Stimulated activated effector memory CD8-positive, alpha-beta T cell treated with anti-CD3 and anti-CD28 coated beads, Interleukin-12 subunit alpha, Interleukin-12 subunit beta, amount 100 ng/mL, for 72 hours (primary cell): ENCODE data around the gene CACNA1S.
A peak's percentile ranks its signal among the peaks of the same experiment; 100 is the strongest.

Source experiments
- ATAC-seq: fragments of 150-1000 bp; cut with Tn5 transposase; 2 replicates; pipeline ENCODE4 v1.10.0; 2021
- DNase-seq, 2 donors: peaks; one replicate each; pipeline ENCODE4 v3.0.0; 2021 to 2022; ENCODE audit warnings: low spot score in 2 of 2
- H3K27ac Mint-ChIP-seq: one replicate; pipeline ENCODE4 v1.8.0; 2022; ENCODE audit warnings: mild to moderate bottlenecking, mixed read lengths
- H3K36me3 Mint-ChIP-seq: one replicate; pipeline ENCODE4 v1.8.0; 2022; ENCODE audit warnings: mild to moderate bottlenecking, mixed read lengths
- H3K4me1 Mint-ChIP-seq: one replicate; pipeline ENCODE4 v1.8.0; 2022; ENCODE audit warnings: mixed read lengths
- H3K4me3 Mint-ChIP-seq: one replicate; pipeline ENCODE4 v1.8.0; 2022; ENCODE audit warnings: mild to moderate bottlenecking, mixed read lengths
- H3K9me3 Mint-ChIP-seq: one replicate; pipeline ENCODE4 v1.8.0; 2022; ENCODE audit warnings: mixed read lengths

CACNA1S gene

DNA sequence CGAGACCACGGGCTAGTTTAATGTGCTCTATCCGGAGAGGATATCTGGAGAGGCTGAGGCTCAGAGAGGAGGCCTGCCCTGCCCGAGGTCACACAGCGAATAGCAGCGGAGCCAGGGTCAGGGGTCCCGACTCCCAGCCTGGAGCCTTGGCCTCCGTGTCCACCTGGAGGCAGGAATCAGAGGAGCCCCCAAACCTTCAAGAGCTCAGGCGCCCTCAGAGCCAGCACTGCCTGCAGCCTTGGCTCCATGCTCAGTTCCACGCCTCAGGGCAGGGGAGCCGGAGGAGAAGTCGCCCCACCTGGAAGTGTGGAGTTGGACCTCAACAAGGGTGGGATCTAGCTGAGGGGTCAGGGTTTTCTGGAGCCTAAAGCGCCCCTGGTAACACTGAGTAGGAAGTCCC, 16.7 kb upstream of the CACNA1S start:
- ATAC-seq: no peak
- peaks cover 6% of the 10 kb centered on the region for H3K36me3 Mint-ChIP-seq

DNA sequence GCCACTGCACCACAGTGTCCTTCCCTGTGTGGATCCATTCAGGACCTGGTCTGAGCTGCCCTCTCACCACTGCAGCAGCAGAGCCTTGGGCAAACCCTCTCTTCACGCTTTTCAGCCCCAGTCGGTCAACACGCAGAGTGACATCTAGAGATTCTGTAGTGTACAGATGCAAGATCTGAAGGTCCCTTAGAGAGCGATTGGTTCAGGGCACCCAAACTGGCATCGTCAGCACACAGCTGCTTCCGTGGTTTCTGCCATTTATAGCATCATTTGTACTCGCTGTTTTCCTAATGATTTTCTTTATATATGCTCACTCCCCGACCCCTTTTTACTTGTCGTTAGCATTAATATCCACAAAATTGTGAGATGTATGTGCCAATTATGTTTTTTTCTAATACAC, 16.2 kb upstream of the CACNA1S start:
- H3K27ac Mint-ChIP-seq: no peak overlapping the region
- peaks cover 6% of the 10 kb centered on the region for H3K36me3 Mint-ChIP-seq
- DNase-seq: no peak
- H3K4me3 Mint-ChIP-seq: no peak overlapping the region
- no peaks in the 10 kb centered on the region for H3K4me1 Mint-ChIP-seq
- no peaks in the 10 kb centered on the region for H3K9me3 Mint-ChIP-seq
- ATAC-seq: no peak

More for the DNA sequence above, 16.7 kb upstream of the CACNA1S start:
- DNase-seq: no peak
- Mint-ChIP-seq H3K9me3 (no peaks in the 10 kb centered on the region), H3K4me1 (no peaks in the 10 kb centered on the region), H3K27ac (no peak overlapping the region), H3K4me3 (no peak overlapping the region)

GRCh38 chr1:201127755-201128455, 15.7 kb upstream of the CACNA1S start:
- Mint-ChIP-seq H3K9me3 (no peaks in the 10 kb centered on the region), H3K4me3 (no peak overlapping the region), H3K36me3 (peaks cover 6% of the 10 kb centered on the region), H3K27ac (no peak overlapping the region), H3K4me1 (no peaks in the 10 kb centered on the region)
- DNase-seq: no peak
- ATAC-seq: no peak

GRCh38 chr1:201126832-201127754, 14.9 kb upstream of the CACNA1S start, which contains the start of gene ASCL5:
ASCL5 (minus strand) TSS chr1:201127184; CDS start chr1:201115372, 11,812 bp downstream.
- Mint-ChIP-seq H3K27ac (no peak within 1 kb of the TSS), H3K36me3 (peaks cover 6% of the 10 kb centered on the region), H3K4me1 (no peaks in the 10 kb centered on the region), H3K9me3 (no peaks in the 10 kb centered on the region), H3K4me3 (no peak within 1 kb of the TSS)
- DNase-seq (no peak), ATAC-seq (no peak)

DNA sequence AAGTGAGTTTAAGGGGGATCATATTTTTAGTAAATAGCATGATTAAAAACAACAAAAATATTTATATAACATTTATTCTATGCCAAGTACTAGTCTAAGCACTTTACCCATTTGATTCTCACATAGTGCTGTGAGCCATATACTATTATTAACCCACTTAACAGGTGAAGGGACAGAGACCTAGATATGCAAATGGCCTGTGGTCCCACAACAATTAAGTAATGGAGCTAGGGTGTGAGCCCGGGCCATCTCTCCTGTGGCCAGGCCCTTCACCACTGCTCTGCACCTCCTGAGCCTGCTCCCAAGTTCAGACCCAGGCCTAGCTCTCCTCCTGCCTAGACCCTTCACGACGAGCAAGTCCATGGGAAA, 14.2 kb upstream of the CACNA1S start:
- ATAC-seq (no peak), DNase-seq (no peak)
- peaks cover 6% of the 10 kb centered on the region for H3K36me3 Mint-ChIP-seq
- H3K4me1 Mint-ChIP-seq: no peaks in the 10 kb centered on the region
- no peak overlapping the region for H3K4me3 Mint-ChIP-seq
- H3K27ac Mint-ChIP-seq: no peak overlapping the region
- no peaks in the 10 kb centered on the region for H3K9me3 Mint-ChIP-seq

- DNase-seq (no peak), ATAC-seq (no peak)
- Mint-ChIP-seq H3K4me1 (no peaks in the 10 kb centered on the region), H3K36me3 (peaks cover 6% of the 10 kb centered on the region), H3K9me3 (no peaks in the 10 kb centered on the region), H3K27ac (no peak overlapping the region), H3K4me3 (no peak overlapping the region)
Observed at GRCh38 chr1:201125800-201126199, 13.6 kb upstream of the CACNA1S start.

DNA sequence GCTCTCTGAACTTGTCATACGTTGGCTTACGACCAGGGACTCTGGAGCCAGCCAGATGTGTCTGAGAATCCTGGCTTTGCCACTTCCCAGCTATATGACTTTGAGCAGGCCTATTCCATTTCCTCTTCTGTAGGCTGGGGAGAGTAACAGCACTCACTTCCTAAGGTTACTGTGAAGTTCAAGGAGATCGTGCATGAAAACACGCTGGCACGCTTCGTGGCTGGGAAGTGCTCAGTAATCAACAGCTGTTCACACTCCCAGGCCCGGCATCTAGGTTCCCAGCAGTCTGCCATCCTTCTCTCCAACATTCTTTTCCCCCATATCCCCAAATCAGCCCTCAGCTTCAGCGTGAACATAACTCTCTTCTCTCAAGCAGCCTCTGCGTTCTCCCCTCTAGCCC, 12.8 kb upstream of the CACNA1S start:
- Mint-ChIP-seq H3K4me3 (no peak overlapping the region), H3K36me3 (peaks cover 6% of the 10 kb centered on the region), H3K9me3 (no peaks in the 10 kb centered on the region), H3K4me1 (no peaks in the 10 kb centered on the region), H3K27ac (no peak overlapping the region)
- DNase-seq (no peak), ATAC-seq (no peak)

GRCh38 chr1:201123866-201124265, 11.6 kb upstream of the CACNA1S start:
- Mint-ChIP-seq H3K9me3 (no peaks in the 10 kb centered on the region), H3K4me3 (no peak overlapping the region), H3K4me1 (no peaks in the 10 kb centered on the region), H3K36me3 (peaks cover 6% of the 10 kb centered on the region), H3K27ac (no peak overlapping the region)
- no peak for DNase-seq
- ATAC-seq: no peak

- Mint-ChIP-seq H3K4me1 (no peaks in the 10 kb centered on the region), H3K9me3 (no peaks in the 10 kb centered on the region), H3K4me3 (no peak overlapping the region), H3K36me3 (no peaks in the 10 kb centered on the region), H3K27ac (no peak overlapping the region)
- ATAC-seq (no peak), DNase-seq (no peak)
Observed at GRCh38 chr1:201122321-201122957, 10.2 kb upstream of the CACNA1S start.

GRCh38 chr1:201119206-201120197, 7.3 kb upstream of the CACNA1S start:
- H3K36me3 Mint-ChIP-seq: no peaks in the 10 kb centered on the region
- H3K4me1 Mint-ChIP-seq: peaks cover 6% of the 10 kb centered on the region
- no peak overlapping the region for H3K4me3 Mint-ChIP-seq
- ATAC-seq: peak; percentile 45
- no peaks in the 10 kb centered on the region for H3K9me3 Mint-ChIP-seq
- peak; percentile 33 to 75 for DNase-seq
- H3K27ac Mint-ChIP-seq: no peak overlapping the region

DNA sequence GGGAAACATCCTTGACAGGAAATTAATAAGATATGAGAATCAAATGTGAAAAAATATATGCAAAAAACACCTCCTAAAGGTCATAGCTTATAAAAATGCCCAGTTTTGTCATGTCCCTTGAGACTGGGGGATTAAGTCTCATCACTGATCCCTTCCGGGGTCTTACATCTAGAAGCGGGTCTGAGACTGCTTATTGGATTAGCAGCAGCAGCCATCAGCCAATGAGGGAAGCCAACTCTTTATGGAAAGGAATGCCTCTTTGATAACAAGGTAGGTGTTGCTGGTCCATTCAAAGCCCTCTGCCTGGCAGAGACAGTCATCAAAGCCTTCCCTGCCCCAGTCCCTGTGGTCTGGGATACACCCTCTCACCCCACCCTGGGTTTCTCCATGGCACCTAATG, 3.9 kb upstream of the CACNA1S start:
- Mint-ChIP-seq H3K4me3 (no peak overlapping the region), H3K27ac (no peak overlapping the region), H3K4me1 (peaks cover 13% of the 10 kb centered on the region), H3K36me3 (no peaks in the 10 kb centered on the region), H3K9me3 (no peaks in the 10 kb centered on the region)
- ATAC-seq (no peak), DNase-seq (no peak)

DNA sequence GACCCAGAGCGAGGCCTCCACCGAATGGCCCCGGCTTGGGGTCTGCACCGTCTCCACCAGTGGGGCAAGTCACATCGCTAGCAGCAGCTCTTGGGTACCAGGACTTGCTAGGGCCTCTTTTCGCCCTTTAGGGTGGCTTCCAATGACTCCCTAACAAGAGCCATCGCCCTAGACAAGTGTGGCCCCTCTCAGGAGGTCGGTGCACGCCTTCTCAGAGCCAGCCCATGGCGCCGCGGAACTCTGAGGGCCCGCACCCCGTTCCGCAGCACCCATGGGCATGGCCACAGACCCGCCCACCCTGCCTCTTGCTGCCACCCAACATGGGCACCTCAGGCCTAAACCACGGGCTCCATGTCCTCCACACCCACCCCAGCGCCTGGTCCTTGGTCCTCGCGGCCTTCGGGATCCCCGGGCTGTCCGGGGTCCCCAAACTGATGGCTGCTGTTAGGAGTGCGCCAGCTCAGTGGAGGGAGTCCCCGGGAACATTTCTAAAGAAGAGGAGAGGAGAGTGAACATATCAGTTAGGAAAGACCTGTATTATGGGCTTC, 3.2 kb upstream of the CACNA1S start:
- Mint-ChIP-seq H3K4me3 (peak overlapping the region; percentile 86), H3K36me3 (no peaks in the 10 kb centered on the region), H3K4me1 (peaks cover 13% of the 10 kb centered on the region), H3K9me3 (no peaks in the 10 kb centered on the region), H3K27ac (no peak overlapping the region)
- ATAC-seq: no peak
- no peak for DNase-seq

- Mint-ChIP-seq H3K9me3 (no peaks in the 10 kb centered on the region), H3K4me1 (peaks cover 13% of the 10 kb centered on the region), H3K27ac (peak overlapping the region; percentile 88), H3K4me3 (peak overlapping the region; percentile 86), H3K36me3 (no peaks in the 10 kb centered on the region)
- peak; percentile 70 to 90 for DNase-seq
- peak; percentile 91 for ATAC-seq
Observed at GRCh38 chr1:201114245-201115131, 2.3 kb upstream of the CACNA1S start.
